Bronchial epithelial cell (primary cell): ENCODE results near the gene TMEM154. TPM values are rescaled to one million over a fixed set of nuclear protein-coding genes. Genes with fewer than 3 reads are reported as not detected.

Experiments
- DNase-seq: peaks from one replicate; pipeline ENCODE4 v3.0.0-alpha.2; 2010; ENCODE audit warnings: low read depth
- FAIRE-seq: peaks from 2 replicates; lab custom pipeline; 2011; peaks lifted over from hg19 to GRCh38; lab: Jason Lieb, UNC
- H3K27me3 ChIP-seq: 2 replicates; pipeline ENCODE4 v1.5.1; 2011; ENCODE audit warnings: low read length; ENCODE audit not compliant: control insufficient read depth, insufficient read depth
- H3K36me3 ChIP-seq: 2 replicates; pipeline ENCODE4 v1.5.1; 2011; ENCODE audit warnings: low read length; ENCODE audit not compliant: control insufficient read depth, insufficient read depth
- H3K4me3 ChIP-seq: 2 replicates; pipeline ENCODE4 v1.5.1; 2011; ENCODE audit warnings: mild to moderate bottlenecking, low read depth, low read length, control low read depth
- total RNA-seq: library from RNA; depleted of rRNA; stranded (reverse); fragments of >200 nt; gene quantifications from 2 replicates; pipeline ENCODE4 v1.2.1, GENCODE V29; 2014
- TF ChIP-seq, protein P1 (sequence below): IDR thresholded peaks from 2 replicates; pipeline ENCODE4 v1.5.1; 2011; ENCODE audit warnings: mild to moderate bottlenecking, moderate library complexity, low read length, control low read depth, inconsistent platforms; ENCODE audit not compliant: insufficient read depth, severe bottlenecking

TMEM154 gene
- total RNA-seq, 1 donor from 2014 or later = 22.4 TPM

DNA sequence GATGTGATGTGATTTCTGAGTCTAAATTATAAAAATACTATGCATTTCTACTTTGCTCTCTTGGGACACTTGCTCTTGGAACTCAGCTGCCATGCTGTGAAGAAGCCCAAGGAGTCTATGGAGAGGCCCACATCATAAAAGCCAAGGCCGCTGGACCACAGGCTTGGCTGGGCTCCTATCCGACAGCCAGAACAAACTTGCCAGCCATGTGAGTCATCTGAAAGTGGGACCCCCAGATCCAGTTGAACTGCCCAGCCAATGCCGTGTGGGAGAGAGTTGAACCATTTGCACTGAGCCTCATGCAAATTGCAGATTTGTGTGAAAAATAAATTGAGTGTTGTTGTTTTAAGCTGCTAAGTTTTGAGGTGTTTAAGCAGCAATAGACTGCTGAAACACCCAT lies 60.2 kb downstream of the TMEM154 start:
- Histone ChIP-seq H3K27me3 (no peaks in the 10 kb centered on the region), H3K36me3 (no peaks in the 10 kb centered on the region), H3K4me3 (no peak overlapping the region)
- TF ChIP-seq, protein P1, sequence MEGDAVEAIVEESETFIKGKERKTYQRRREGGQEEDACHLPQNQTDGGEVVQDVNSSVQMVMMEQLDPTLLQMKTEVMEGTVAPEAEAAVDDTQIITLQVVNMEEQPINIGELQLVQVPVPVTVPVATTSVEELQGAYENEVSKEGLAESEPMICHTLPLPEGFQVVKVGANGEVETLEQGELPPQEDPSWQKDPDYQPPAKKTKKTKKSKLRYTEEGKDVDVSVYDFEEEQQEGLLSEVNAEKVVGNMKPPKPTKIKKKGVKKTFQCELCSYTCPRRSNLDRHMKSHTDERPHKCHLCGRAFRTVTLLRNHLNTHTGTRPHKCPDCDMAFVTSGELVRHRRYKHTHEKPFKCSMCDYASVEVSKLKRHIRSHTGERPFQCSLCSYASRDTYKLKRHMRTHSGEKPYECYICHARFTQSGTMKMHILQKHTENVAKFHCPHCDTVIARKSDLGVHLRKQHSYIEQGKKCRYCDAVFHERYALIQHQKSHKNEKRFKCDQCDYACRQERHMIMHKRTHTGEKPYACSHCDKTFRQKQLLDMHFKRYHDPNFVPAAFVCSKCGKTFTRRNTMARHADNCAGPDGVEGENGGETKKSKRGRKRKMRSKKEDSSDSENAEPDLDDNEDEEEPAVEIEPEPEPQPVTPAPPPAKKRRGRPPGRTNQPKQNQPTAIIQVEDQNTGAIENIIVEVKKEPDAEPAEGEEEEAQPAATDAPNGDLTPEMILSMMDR = no peak
- FAIRE-seq = no peak
- no peak for DNase-seq

DNA sequence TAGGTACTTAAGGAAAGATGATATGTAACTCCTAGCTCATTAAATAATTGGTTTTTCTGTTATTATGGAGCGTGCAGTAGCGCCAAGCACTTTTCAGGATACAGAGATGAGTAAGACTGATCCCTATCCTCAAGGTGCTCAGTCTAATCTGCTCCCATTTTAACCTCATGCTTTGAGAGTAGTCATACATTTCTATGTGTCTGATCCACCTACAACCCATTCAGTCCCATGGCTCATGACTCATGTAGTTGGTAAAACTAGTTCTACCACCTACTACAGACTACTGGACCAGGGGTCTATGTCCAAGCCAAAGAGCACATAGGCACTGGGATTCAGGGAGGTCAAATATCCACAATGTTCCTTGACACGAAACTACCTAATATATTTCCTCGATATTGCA lies 60.8 kb downstream of the TMEM154 start:
- TF ChIP-seq, protein P1 = no peak
- no peak for FAIRE-seq
- peak; percentile 94 for DNase-seq
- Histone ChIP-seq H3K4me3 (no peak overlapping the region), H3K27me3 (no peaks in the 10 kb centered on the region), H3K36me3 (no peaks in the 10 kb centered on the region)

DNA sequence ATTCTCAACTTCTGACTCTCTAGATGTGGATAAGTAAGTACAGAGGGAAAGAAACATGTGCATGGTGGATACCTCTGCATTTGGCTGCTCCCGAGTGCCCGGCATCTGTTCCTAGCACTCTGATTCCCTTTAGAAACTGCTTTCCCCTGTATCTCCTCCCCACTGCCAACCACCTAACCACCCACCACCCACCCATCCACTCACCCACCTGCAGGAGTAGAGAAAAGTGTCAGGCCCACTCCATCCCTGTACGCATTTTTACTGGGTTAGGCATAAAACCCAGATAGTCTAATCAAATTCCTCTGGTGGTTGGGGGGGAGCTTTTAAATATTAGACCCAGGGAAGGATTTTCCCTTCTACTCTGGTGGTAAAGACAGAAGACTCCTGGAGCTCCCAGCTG lies 63.0 kb downstream of the TMEM154 start:
- H3K36me3 ChIP-seq = no peaks in the 10 kb centered on the region
- FAIRE-seq (no peak), DNase-seq (no peak)
- H3K4me3 ChIP-seq = no peak overlapping the region
- H3K27me3 ChIP-seq = no peaks in the 10 kb centered on the region
- TF ChIP-seq, protein P1 = no peak

DNA sequence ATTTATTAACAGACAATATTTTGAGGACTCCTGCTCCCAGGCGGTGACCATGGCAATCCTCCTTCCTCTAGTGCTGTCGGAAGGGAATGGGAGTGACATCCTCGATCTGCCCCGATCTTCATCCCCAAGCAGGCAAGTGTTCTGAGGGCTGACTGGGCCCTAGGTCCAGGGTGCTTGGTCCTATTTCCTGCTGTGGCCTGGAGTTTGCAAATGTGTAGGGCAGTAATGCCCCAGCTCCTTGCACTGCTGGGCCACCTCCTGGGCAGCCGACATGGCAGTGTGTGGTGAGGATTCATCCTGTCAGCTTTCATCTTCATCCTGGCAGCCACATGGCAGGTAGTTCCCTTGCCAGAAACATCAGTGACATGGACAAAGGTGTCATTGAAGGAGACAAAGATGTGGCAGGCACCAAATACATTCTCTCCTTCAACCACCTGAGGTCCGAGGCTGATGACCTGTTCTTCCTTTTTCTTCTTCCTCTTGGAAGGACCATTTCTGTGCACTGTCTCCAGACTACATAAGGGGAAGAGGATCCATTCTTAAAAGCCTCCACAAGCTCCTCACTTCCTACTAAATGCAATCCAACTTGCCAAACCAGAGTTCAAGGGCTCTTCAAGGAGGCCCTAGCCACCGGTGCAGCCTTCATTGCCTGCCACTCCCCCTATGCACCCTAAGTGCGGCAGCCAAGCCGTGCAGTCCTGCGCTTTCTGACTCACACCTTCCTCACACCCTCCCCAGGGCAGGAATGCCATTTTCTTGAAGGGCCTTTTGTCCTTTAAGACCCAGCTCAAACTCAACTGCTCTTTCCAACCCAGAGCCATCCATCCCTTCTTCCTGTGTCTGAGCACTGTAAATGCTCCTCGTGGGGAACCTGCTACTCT lies 65.7 kb downstream of the TMEM154 start:
- Histone ChIP-seq H3K27me3 (no peaks in the 10 kb centered on the region), H3K36me3 (no peaks in the 10 kb centered on the region), H3K4me3 (no peak overlapping the region)
- DNase-seq (peak; percentile 74), FAIRE-seq (peak; percentile 72)
- TF ChIP-seq, protein P1 = no peak

DNA sequence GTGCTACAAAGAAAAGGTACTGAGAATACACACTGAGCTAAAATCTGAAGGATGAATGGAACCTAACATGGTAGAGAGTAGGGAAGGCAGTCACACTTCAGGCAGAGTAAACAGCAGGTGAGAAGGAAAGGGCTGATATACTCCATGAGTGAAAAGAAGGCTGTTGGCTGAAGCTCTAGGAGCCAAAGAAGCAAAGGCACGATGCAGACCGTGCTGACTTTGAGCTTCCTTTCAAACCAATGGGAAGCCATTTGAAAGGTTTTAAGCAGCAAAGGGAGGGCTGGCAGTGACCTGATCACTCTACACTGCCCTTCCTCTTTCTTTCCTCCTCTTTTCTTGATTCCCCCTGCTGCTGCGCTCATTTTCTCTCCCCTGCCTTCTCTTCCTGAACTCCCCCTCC lies 66.4 kb downstream of the TMEM154 start:
- Histone ChIP-seq H3K36me3 (no peaks in the 10 kb centered on the region), H3K4me3 (no peak overlapping the region), H3K27me3 (no peaks in the 10 kb centered on the region)
- DNase-seq (no peak), FAIRE-seq (peak; percentile 60)
- TF ChIP-seq, protein P1 = no peak
